CD8-positive, alpha-beta memory T cell (primary cell): ENCODE results near the gene TMEM41A. TPM values are rescaled to one million over a fixed set of nuclear protein-coding genes. Genes with fewer than 3 reads are reported as not detected.
"Not testable (repeated sequence)": the region's sequence is repeated elsewhere in the genome, so short reads cannot be mapped to it uniquely, and the experiment has no call there.

Experiments
- CTCF ChIA-PET: fragments of 350-600 bp; sonication (Branson Sonifier 250); formaldehyde crosslinking; loops from one replicate; lab custom pipeline; 2021; ENCODE audit warnings: antibody characterized with exemption; lab: Charles Lee
- POLR2A ChIA-PET: fragments of 350-600 bp; sonication (Branson Sonifier 250); formaldehyde crosslinking; loops from one replicate; lab custom pipeline; 2021; ENCODE audit warnings: antibody characterized with exemption; lab: Charles Lee
- DNase-seq, 5 donors: peaks; one replicate each; pipeline versions ENCODE4 v3.0.0 to v3.0.0-alpha.2; 2020 to 2022; ENCODE audit warnings: mixed read lengths in 1 of 5
- H3K27ac ChIP-seq: one replicate; pipeline ENCODE4 v1.7.0; 2013; ENCODE audit warnings: low read depth, mild to moderate bottlenecking, low read length, moderate library complexity
- H3K27me3 ChIP-seq: 2 replicates; pipeline ENCODE4 v1.7.0; 2013; ENCODE audit warnings: low read length, mild to moderate bottlenecking; ENCODE audit not compliant: insufficient read depth, poor library complexity, severe bottlenecking
- H3K36me3 ChIP-seq: 2 replicates; pipeline ENCODE4 v1.7.0; 2013; ENCODE audit warnings: mild to moderate bottlenecking, low read length, moderate library complexity; ENCODE audit not compliant: insufficient read depth
- H3K4me1 ChIP-seq: 2 replicates; pipeline ENCODE4 v1.7.0; 2013; ENCODE audit warnings: mild to moderate bottlenecking, low read length, moderate library complexity; ENCODE audit not compliant: insufficient read depth
- H3K4me3 ChIP-seq: 2 replicates; pipeline ENCODE4 v1.7.0; 2013; ENCODE audit warnings: mild to moderate bottlenecking, low read length
- H3K9me3 ChIP-seq: 2 replicates; pipeline ENCODE4 v1.7.0; 2013; ENCODE audit warnings: mild to moderate bottlenecking, low read length
- H3K27ac Mint-ChIP-seq, 8 donors: one replicate each; pipeline ENCODE4 v1.8.0; 2020 to 2021; ENCODE audit warnings: mixed read lengths in 8 of 8, mild to moderate bottlenecking in 6 of 8, inconsistent platforms in 3 of 8, moderate library complexity in 3 of 8
- H3K27me3 Mint-ChIP-seq, 2 donors: one replicate each; pipeline ENCODE4 v1.8.0; 2020 to 2021; ENCODE audit warnings: mixed read lengths in 2 of 2, mild to moderate bottlenecking in 1 of 2, moderate library complexity in 1 of 2
- H3K36me3 Mint-ChIP-seq, 3 donors: one replicate each; pipeline ENCODE4 v1.8.0; 2020 to 2021; ENCODE audit warnings: mixed read lengths in 3 of 3, inconsistent platforms in 1 of 3, mild to moderate bottlenecking in 1 of 3
- H3K4me1 Mint-ChIP-seq, 3 donors: one replicate each; pipeline ENCODE4 v1.8.0; 2020 to 2021; ENCODE audit warnings: mixed read lengths in 3 of 3, inconsistent platforms in 1 of 3, mild to moderate bottlenecking in 1 of 3
- H3K4me3 Mint-ChIP-seq, 7 donors: one replicate each; pipeline ENCODE4 v1.8.0; 2020 to 2021; ENCODE audit warnings: mixed read lengths in 7 of 7, mild to moderate bottlenecking in 6 of 7, moderate library complexity in 4 of 7, inconsistent platforms in 2 of 7
- H3K9me3 Mint-ChIP-seq, 5 donors: one replicate each; pipeline ENCODE4 v1.8.0; 2020 to 2022; ENCODE audit warnings: mixed read lengths in 5 of 5, mild to moderate bottlenecking in 3 of 5, moderate library complexity in 2 of 5, inconsistent platforms in 1 of 5
- polyA plus RNA-seq: library from polyadenylated mRNA; unstranded; fragments of 300-500 nt; fragmentation: Illumina TruSeq; gene quantifications from one replicate; pipeline ENCODE4 v1.2.3, GENCODE V29; 2021
- total RNA-seq, 2 experiments: library from RNA; stranded (reverse); gene quantifications; one replicate each; pipeline ENCODE4 v1.2.3, GENCODE V29; 2021

TMEM41A gene
- total and polyA plus RNA-seq, 3 experiments from 2014 or later = 19.4 to 27.4 (median 19.7) TPM

DNA sequence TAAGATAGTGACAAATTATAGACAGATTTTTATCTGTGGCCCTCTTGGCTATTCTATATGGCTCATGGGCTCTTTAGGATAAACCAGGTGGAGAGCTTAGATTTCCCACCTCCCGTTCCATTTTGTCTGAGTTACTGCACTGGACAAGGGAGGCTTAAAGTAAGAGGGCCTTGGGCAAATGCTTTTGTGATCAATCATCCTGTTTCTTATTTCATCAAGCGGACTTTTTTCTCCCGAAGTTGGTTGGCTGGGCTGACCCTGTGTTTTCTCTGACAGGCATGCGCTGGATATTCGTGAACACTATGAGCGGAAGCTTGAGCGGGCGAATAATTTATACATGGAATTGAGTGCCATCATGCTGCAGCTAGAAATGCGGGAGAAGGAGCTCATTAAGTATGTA lies 33.4 kb downstream of the TMEM41A start:
- ChIA-PET POLR2A (interaction anchor here (0.5 kb wide), 1 partner anchor 741 kb away, joined by 3 read pairs; no protein-coding TSS in a partner anchor), CTCF (no interaction called here)
- H3K27me3 ChIP-seq = no peaks in the 10 kb centered on the region
- no peaks in the 10 kb centered on the region for H3K4me1 ChIP-seq
- Mint-ChIP-seq H3K36me3 (peaks cover 0 to 10% (median 7%) of the 10 kb centered on the region in 3 donors), H3K27me3 (peaks cover 4% of the 10 kb centered on the region in 2 donors), H3K4me1 (no peaks in the 10 kb centered on the region), H3K9me3 (no peaks in the 10 kb centered on the region), H3K4me3 (no peak overlapping the region), H3K27ac (no peak overlapping the region)
- H3K9me3 ChIP-seq = no peaks in the 10 kb centered on the region
- no peaks in the 10 kb centered on the region for H3K36me3 ChIP-seq
- no peak overlapping the region for H3K4me3 ChIP-seq
- no peak for DNase-seq
- no peak overlapping the region for H3K27ac ChIP-seq

GRCh38 chr3:185460719-185461350 lies 38.0 kb downstream of the TMEM41A start:
- Histone ChIP-seq H3K36me3 (no peaks in the 10 kb centered on the region), H3K4me3 (no peak overlapping the region), H3K27ac (no peak overlapping the region), H3K27me3 (no peaks in the 10 kb centered on the region), H3K9me3 (no peaks in the 10 kb centered on the region), H3K4me1 (no peaks in the 10 kb centered on the region)
- H3K36me3 Mint-ChIP-seq = peaks cover 0 to 5% (median 1%) of the 10 kb centered on the region in 3 donors
- no peak overlapping the region for H3K4me3 Mint-ChIP-seq
- no peaks in the 10 kb centered on the region for H3K4me1 Mint-ChIP-seq
- peaks cover 0 to 3% (median 0%) of the 10 kb centered on the region in 5 donors for H3K9me3 Mint-ChIP-seq
- H3K27me3 Mint-ChIP-seq = peaks cover 4 to 7% of the 10 kb centered on the region in 2 donors
- H3K27ac Mint-ChIP-seq = no peak overlapping the region
- DNase-seq = no peak
- ChIA-PET CTCF (interaction anchor here (0.6 to 1.5 kb wide), 3 partner anchors 15 to 153 kb away, joined by 3 read pairs; no protein-coding TSS in a partner anchor), POLR2A (no interaction called here)

- H3K4me3 Mint-ChIP-seq = no peak overlapping the region
- ChIA-PET CTCF (interaction anchor here (0.7 kb wide), 1 partner anchor 152 kb away, joined by 3 read pairs; no protein-coding TSS in a partner anchor), POLR2A (no interaction called here)
- no peaks in the 10 kb centered on the region for H3K4me1 Mint-ChIP-seq
- H3K27me3 Mint-ChIP-seq = peaks cover 4% of the 10 kb centered on the region in 2 donors
- H3K9me3 ChIP-seq = no peaks in the 10 kb centered on the region
- H3K27ac Mint-ChIP-seq = peak overlapping the region in 1 of 8 donors; percentile 39
- no peak overlapping the region for H3K27ac ChIP-seq
- peaks cover 0 to 3% (median 0%) of the 10 kb centered on the region in 5 donors for H3K9me3 Mint-ChIP-seq
- H3K36me3 ChIP-seq = no peaks in the 10 kb centered on the region
- no peaks in the 10 kb centered on the region for H3K4me1 ChIP-seq
- no peaks in the 10 kb centered on the region for H3K27me3 ChIP-seq
- H3K36me3 Mint-ChIP-seq = peaks cover 0 to 5% (median 0%) of the 10 kb centered on the region in 3 donors
- no peak overlapping the region for H3K4me3 ChIP-seq
- DNase-seq = no peak
These were observed 38.5 kb downstream of the TMEM41A start for GRCh38 chr3:185460309-185460708.

DNA sequence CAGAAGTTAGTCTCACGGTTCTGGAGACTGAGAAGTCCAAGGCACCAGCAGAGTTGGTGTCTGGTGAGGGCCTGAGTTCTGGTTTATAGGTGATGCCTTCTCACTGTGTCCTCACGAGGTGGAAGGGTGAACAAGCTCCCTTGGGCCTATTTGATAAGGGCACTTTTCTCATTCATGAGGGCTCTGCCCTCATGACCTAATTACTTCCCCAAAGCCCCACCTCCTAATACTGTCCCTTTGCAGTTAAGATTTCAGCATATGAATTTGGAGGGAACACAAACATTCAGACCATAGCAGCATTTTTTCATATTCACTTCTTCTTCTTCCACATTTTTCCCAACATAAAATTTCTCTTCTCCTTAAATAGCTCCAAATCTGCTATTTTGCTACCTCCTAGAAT lies 41.5 kb downstream of the TMEM41A start:
- Mint-ChIP-seq H3K27ac (no peak overlapping the region), H3K4me1 (no peaks in the 10 kb centered on the region), H3K27me3 (peaks cover 3 to 4% of the 10 kb centered on the region in 2 donors), H3K4me3 (no peak overlapping the region), H3K36me3 (no peaks in the 10 kb centered on the region), H3K9me3 (peaks cover 0 to 3% (median 0%) of the 10 kb centered on the region in 5 donors)
- POLR2A ChIA-PET = no interaction called here
- Histone ChIP-seq H3K27ac (no peak overlapping the region), H3K36me3 (no peaks in the 10 kb centered on the region), H3K9me3 (no peaks in the 10 kb centered on the region), H3K27me3 (no peaks in the 10 kb centered on the region), H3K4me1 (no peaks in the 10 kb centered on the region), H3K4me3 (no peak overlapping the region)
- DNase-seq = no peak
- CTCF ChIA-PET = no interaction called here

DNA sequence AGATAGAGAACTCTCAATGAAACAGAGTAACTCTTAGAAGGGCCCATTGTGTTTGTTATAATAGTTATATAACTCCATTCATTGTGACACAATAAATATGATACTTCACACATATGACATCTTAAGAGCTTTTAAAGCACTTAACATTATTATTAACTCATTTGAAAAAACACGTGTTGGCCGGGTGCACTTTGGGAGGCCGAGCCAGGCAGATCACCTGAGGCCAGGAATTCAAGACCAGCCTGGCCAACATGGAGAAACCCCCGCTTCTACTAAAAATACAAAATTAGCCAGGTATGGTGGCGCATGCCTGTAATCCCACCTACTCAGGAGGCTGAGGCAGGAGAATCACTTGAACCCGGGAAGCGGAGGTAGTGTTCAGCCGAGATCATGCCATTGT lies 47.4 kb downstream of the TMEM41A start:
- H3K4me3 ChIP-seq, H3K9me3 Mint-ChIP-seq, H3K27me3 Mint-ChIP-seq, H3K27me3 ChIP-seq, H3K36me3 Mint-ChIP-seq, H3K4me1 ChIP-seq, H3K4me1 Mint-ChIP-seq, H3K27ac ChIP-seq, H3K36me3 ChIP-seq, DNase-seq, H3K27ac Mint-ChIP-seq, H3K4me3 Mint-ChIP-seq, CTCF ChIA-PET, H3K9me3 ChIP-seq, POLR2A ChIA-PET: not testable (repeated sequence)

DNA sequence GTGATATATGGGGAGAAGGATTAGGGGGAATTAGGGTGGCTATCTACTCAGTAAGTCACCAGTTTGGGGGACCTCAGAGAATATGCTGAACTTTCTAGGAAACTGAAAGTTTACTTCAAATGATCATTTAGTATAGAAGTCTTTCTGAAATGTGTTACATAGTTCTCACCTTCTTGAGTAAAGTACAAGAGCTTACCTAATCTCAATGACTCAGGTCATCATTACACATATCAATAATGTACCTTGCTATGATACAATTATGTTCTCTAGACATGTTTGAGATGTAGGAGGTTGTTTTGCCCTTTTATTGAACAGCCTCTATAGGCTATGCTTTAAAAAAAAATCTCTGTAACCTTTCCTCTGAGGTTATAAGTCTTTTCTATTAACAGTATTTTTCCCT lies 50.7 kb downstream of the TMEM41A start:
- CTCF ChIA-PET = no interaction called here
- no peak overlapping the region for H3K4me3 Mint-ChIP-seq
- H3K9me3 Mint-ChIP-seq = no peaks in the 10 kb centered on the region
- H3K4me1 ChIP-seq = no peaks in the 10 kb centered on the region
- no peak overlapping the region for H3K4me3 ChIP-seq
- no peaks in the 10 kb centered on the region for H3K9me3 ChIP-seq
- H3K36me3 ChIP-seq = no peaks in the 10 kb centered on the region
- H3K27me3 Mint-ChIP-seq = peaks cover 0 to 6% of the 10 kb centered on the region in 2 donors
- POLR2A ChIA-PET = no interaction called here
- no peak for DNase-seq
- no peak overlapping the region for H3K27ac Mint-ChIP-seq
- no peaks in the 10 kb centered on the region for H3K36me3 Mint-ChIP-seq
- no peaks in the 10 kb centered on the region for H3K27me3 ChIP-seq
- H3K4me1 Mint-ChIP-seq = no peaks in the 10 kb centered on the region
- no peak overlapping the region for H3K27ac ChIP-seq

- CTCF ChIA-PET = no interaction called here
- Histone ChIP-seq H3K27ac (no peak overlapping the region), H3K4me1 (no peaks in the 10 kb centered on the region), H3K27me3 (no peaks in the 10 kb centered on the region), H3K36me3 (no peaks in the 10 kb centered on the region), H3K4me3 (no peak overlapping the region), H3K9me3 (no peaks in the 10 kb centered on the region)
- H3K27ac Mint-ChIP-seq = no peak overlapping the region
- no peak overlapping the region for H3K4me3 Mint-ChIP-seq
- no peaks in the 10 kb centered on the region for H3K4me1 Mint-ChIP-seq
- no peaks in the 10 kb centered on the region for H3K9me3 Mint-ChIP-seq
- peaks cover 0 to 1% (median 0%) of the 10 kb centered on the region in 3 donors for H3K36me3 Mint-ChIP-seq
- H3K27me3 Mint-ChIP-seq = peaks cover 0 to 15% of the 10 kb centered on the region in 2 donors
- POLR2A ChIA-PET = no interaction called here
- DNase-seq = no peak
These were observed 54.5 kb downstream of the TMEM41A start for GRCh38 chr3:185444329-185444728.

GRCh38 chr3:185442031-185442430 lies 56.8 kb downstream of the TMEM41A start:
- Histone ChIP-seq H3K27ac (no peak overlapping the region), H3K4me1 (no peaks in the 10 kb centered on the region), H3K27me3 (no peaks in the 10 kb centered on the region), H3K9me3 (no peaks in the 10 kb centered on the region), H3K36me3 (no peaks in the 10 kb centered on the region), H3K4me3 (no peak overlapping the region)
- no peak for DNase-seq
- Mint-ChIP-seq H3K4me3 (no peak overlapping the region), H3K27me3 (peaks cover 0 to 15% of the 10 kb centered on the region in 2 donors), H3K9me3 (no peaks in the 10 kb centered on the region), H3K27ac (no peak overlapping the region), H3K4me1 (no peaks in the 10 kb centered on the region), H3K36me3 (peaks cover 0 to 1% (median 0%) of the 10 kb centered on the region in 3 donors)
- ChIA-PET POLR2A (no interaction called here), CTCF (interaction anchor here (0.7 kb wide), 1 partner anchor 17 kb away, joined by 3 read pairs; no protein-coding TSS in a partner anchor)
